SK-N-SH (cell line): ENCODE data around the gene FGF22. TPM values are rescaled to one million over a fixed set of nuclear protein-coding genes. Genes with fewer than 3 reads are reported as not detected.

Experiments
- CTCF ChIA-PET: fragments of 300-600, 350-600 bp; formaldehyde crosslinking; extraction: SDS; loops from one replicate; lab custom pipeline; 2021; lab: Yijun Ruan, JAX
- POLR2A ChIA-PET: fragments of 350-600 bp; sonication (Branson Sonifier 250); formaldehyde crosslinking; extraction: SDS; loops from one replicate; lab custom pipeline; 2020; ENCODE audit warnings: antibody characterized with exemption, inconsistent platforms; lab: Yijun Ruan, JAX
- DNase-seq: peaks from one replicate; pipeline ENCODE4 v3.0.0; 2012
- H2AFZ ChIP-seq: fragments of 200-600 bp; sonication (generic); 2 replicates; pipeline ENCODE4 v1.8.1; 2016; ENCODE audit warnings: antibody characterized with exemption, mild to moderate bottlenecking, low read depth
- H3F3A ChIP-seq: fragments of 200-600 bp; sonication (generic); replicated peaks from 2 replicates; pipeline ENCODE3; 2016; ENCODE audit warnings: antibody characterized with exemption, mild to moderate bottlenecking; ENCODE audit not compliant: insufficient read depth
- H3K27ac ChIP-seq, 2 experiments: fragments of 200-500 bp in 1 of 2; fragments of 200-600 bp in 1 of 2; sonication (Bioruptor generic) in 1 of 2; sonication (generic), shearing (Covaris generic) in 1 of 2; 2 replicates each; pipeline versions ENCODE4 v1.5.1 to v1.6.1; 2014 to 2016; ENCODE audit warnings: low read depth in 2 of 2, inconsistent platforms in 1 of 2, low read length in 1 of 2, mild to moderate bottlenecking in 1 of 2, mixed read lengths in 1 of 2
- H3K27me3 ChIP-seq: fragments of 200-600 bp; sonication (generic), shearing (Covaris generic); 2 replicates; pipeline ENCODE4 v1.6.1; 2016; ENCODE audit warnings: mixed run types; ENCODE audit not compliant: insufficient read depth
- H3K36me3 ChIP-seq, 2 experiments: fragments of 200-500 bp in 1 of 2; fragments of 200-600 bp in 1 of 2; sonication (Bioruptor generic) in 1 of 2; sonication (generic) in 1 of 2; replicated peaks in 1 of 2; 2 replicates each; pipeline versions ENCODE3 to v1.5.1; 2014 to 2016; ENCODE audit warnings: low read length in 1 of 2, mild to moderate bottlenecking in 1 of 2; ENCODE audit not compliant: insufficient read depth in 2 of 2, control insufficient read depth in 1 of 2
- H3K4me1 ChIP-seq, 2 experiments: fragments of 200-500 bp in 1 of 2; fragments of 200-600 bp in 1 of 2; sonication (Bioruptor generic) in 1 of 2; sonication (generic), shearing (Covaris generic) in 1 of 2; 2 replicates each; pipeline versions ENCODE4 v1.5.1 to v1.6.1; 2014 to 2016; ENCODE audit warnings: low read depth in 1 of 2, low read length in 1 of 2, mixed run types in 1 of 2; ENCODE audit not compliant: insufficient read depth in 2 of 2, control insufficient read depth in 1 of 2
- H3K4me2 ChIP-seq: fragments of 200-600 bp; sonication (generic), shearing (Covaris generic); 2 replicates; pipeline ENCODE4 v1.6.1; 2017; ENCODE audit warnings: mixed run types
- H3K4me3 ChIP-seq, 2 experiments: fragments of 200-500 bp in 1 of 2; fragments of 200-600 bp in 1 of 2; sonication (Bioruptor generic) in 1 of 2; sonication (generic), shearing (Covaris generic) in 1 of 2; 2 replicates each; pipeline versions ENCODE4 v1.5.1 to v1.8.1; 2014 to 2016; ENCODE audit warnings: low read depth in 2 of 2, inconsistent platforms in 1 of 2, low read length in 1 of 2, mild to moderate bottlenecking in 1 of 2, mixed read lengths in 1 of 2, moderate library complexity in 1 of 2
- H3K79me2 ChIP-seq: fragments of 200-600 bp; sonication (generic); 2 replicates; pipeline ENCODE4 v1.8.1; 2017; ENCODE audit warnings: mild to moderate bottlenecking; ENCODE audit not compliant: insufficient read depth
- H3K9ac ChIP-seq: fragments of 200-600 bp; sonication (generic); 2 replicates; pipeline ENCODE4 v1.6.1; 2017; ENCODE audit warnings: mixed run types
- H3K9me2 ChIP-seq: fragments of 200-600 bp; sonication (generic); 2 replicates; pipeline ENCODE4 v1.6.1; 2017; ENCODE audit warnings: mixed run types
- H3K9me3 ChIP-seq: fragments of 200-600 bp; sonication (generic); 2 replicates; pipeline ENCODE4 v1.6.1; 2017; ENCODE audit warnings: mixed run types, mild to moderate bottlenecking, moderate library complexity
- H4K20me1 ChIP-seq: fragments of 200-600 bp; sonication (generic); 2 replicates; pipeline ENCODE4 v1.6.1; 2017; ENCODE audit warnings: mild to moderate bottlenecking, mixed run types; ENCODE audit not compliant: insufficient read depth
- ELF1 ChIP-seq: IDR thresholded peaks from 2 replicates; pipeline ENCODE4 v1.4.0; 2012
- EP300 ChIP-seq, 2 experiments: IDR thresholded peaks; 2 replicates each; pipeline versions ENCODE4 v1.4.0 to v1.6.1; 2012; ENCODE audit warnings: borderline replicate concordance in 1 of 2, low read depth in 1 of 2, low read length in 1 of 2
- FOXJ3 ChIP-seq: sonication (generic); formaldehyde crosslinking; IDR thresholded peaks from 2 replicates; pipeline ENCODE4 v1.5.1; 2020; ENCODE audit warnings: mild to moderate bottlenecking, missing genetic modification reagents
- GABPA ChIP-seq: IDR thresholded peaks from 2 replicates; pipeline ENCODE4 v1.4.0; 2012; ENCODE audit warnings: low read depth, mild to moderate bottlenecking
- MXI1 ChIP-seq: IDR thresholded peaks from 2 replicates; pipeline ENCODE4 v1.6.1; 2012; ENCODE audit warnings: mild to moderate bottlenecking, low read depth, low read length, improper control_type of control experiment
- NFIC ChIP-seq: IDR thresholded peaks from 2 replicates; pipeline ENCODE4 v1.4.0; 2012; ENCODE audit warnings: borderline replicate concordance
- PBX3 ChIP-seq: IDR thresholded peaks from 2 replicates; pipeline ENCODE4; 2012
- POLR2AphosphoS5 ChIP-seq: IDR thresholded peaks from 2 replicates; pipeline ENCODE4 v1.6.1; 2012; ENCODE audit warnings: low read depth, low read length
- RCOR1 ChIP-seq: fragments of 150-350 bp; IDR thresholded peaks from 2 replicates; pipeline ENCODE4 v1.6.1; 2017; ENCODE audit warnings: antibody characterized with exemption, low read length
- SIN3A ChIP-seq: IDR thresholded peaks from 2 replicates; pipeline ENCODE4 v1.6.1; 2012; ENCODE audit warnings: low read depth, mild to moderate bottlenecking, low read length, moderate library complexity, borderline replicate concordance
- TEAD4 ChIP-seq: IDR thresholded peaks from 2 replicates; pipeline ENCODE4 v1.4.0; 2012; ENCODE audit warnings: mild to moderate bottlenecking, borderline replicate concordance; ENCODE audit not compliant: insufficient read depth
- USF2 ChIP-seq: fragments of 150-350 bp; IDR thresholded peaks from 2 replicates; pipeline ENCODE4 v1.6.1; 2017; ENCODE audit warnings: antibody characterized with exemption, low read length, low read depth, borderline replicate concordance
- YY1 ChIP-seq: IDR thresholded peaks from 2 replicates; pipeline ENCODE4 v1.4.0; 2012; ENCODE audit warnings: low read depth, mild to moderate bottlenecking
- WGBS: methylation state at CpG from one replicate; pipeline ENCODE4 v1.1.6; 2017; ENCODE audit warnings: low lambda C conversion rate; 5-methylcytosine and 5-hydroxymethylcytosine counted together
- polyA plus RNA-seq, 3 experiments: library from polyadenylated mRNA; depleted of rRNA; stranded (reverse); fragments of >200 nt; gene quantifications; 2 replicates each; pipeline ENCODE4 v1.2.3, GENCODE V29; 2012
- TF ChIP-seq, protein P1 (sequence below): IDR thresholded peaks from 2 replicates; pipeline ENCODE4 v1.4.0; 2012; ENCODE audit warnings: low read depth

FGF22 gene
- polyA plus RNA-seq, 1 of the 3 experiments (the other 2 are of a cell fraction): 0.62 TPM

DNA sequence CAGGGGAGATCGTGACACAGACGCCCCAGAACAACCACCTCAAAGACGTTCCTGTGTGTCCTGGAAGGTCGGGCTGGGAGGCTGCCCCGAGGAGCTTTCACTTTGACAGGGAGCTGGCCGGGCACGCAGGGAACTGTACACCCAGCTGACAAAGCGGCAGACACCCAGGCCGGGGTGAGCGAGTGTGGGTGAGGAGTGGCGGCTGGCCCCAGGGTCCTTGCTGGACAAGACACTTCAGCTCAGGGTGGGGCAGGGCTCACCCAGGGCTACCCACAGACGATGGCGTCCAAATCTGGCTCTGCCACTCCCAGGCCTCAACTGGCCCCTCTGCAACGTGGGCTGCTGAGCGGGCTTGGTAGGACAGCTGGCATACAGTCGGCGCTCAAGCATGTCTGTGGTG is 2.0 kb downstream of the FGF22 start:
- H3K79me2 ChIP-seq: no peaks in the 10 kb centered on the region
- no peaks in the 10 kb centered on the region for H3K27me3 ChIP-seq
- 87% methylated on average over 7 of the region's 17 CpGs for WGBS
- no peak overlapping the region for H3K27ac ChIP-seq
- H3K4me2 ChIP-seq: no peak overlapping the region
- H3K9me3 ChIP-seq: no peaks in the 10 kb centered on the region
- H4K20me1 ChIP-seq: no peaks in the 10 kb centered on the region
- peaks cover 0 to 22% of the 10 kb centered on the region in 2 experiments for H3K36me3 ChIP-seq
- DNase-seq: no peak
- H3K9me2 ChIP-seq: no peaks in the 10 kb centered on the region
- no peak overlapping the region for H3K9ac ChIP-seq
- H2AFZ ChIP-seq: no peak overlapping the region
- ChIA-PET CTCF (interaction anchor here (1.0 to 1.3 kb wide), 2 partner anchors 58 to 92 kb away, joined by 3 to 4 read pairs; no protein-coding TSS in a partner anchor), POLR2A (no interaction called here)
- peaks cover 0 to 8% of the 10 kb centered on the region in 2 experiments; a peak in 1 of 4 replicates for H3K4me1 ChIP-seq
- no peak overlapping the region for H3K4me3 ChIP-seq
- TF ChIP-seq YY1: no peak
- no peaks in the 10 kb centered on the region for H3F3A ChIP-seq

- WGBS: 94% methylated on average over 38 of the region's 70 CpGs
- ChIA-PET POLR2A (no interaction called here), CTCF (interaction anchor here (1.3 kb wide), 1 partner anchor 59 kb away, joined by 4 read pairs; no protein-coding TSS in a partner anchor)
- H3K9ac ChIP-seq: no peak overlapping the region
- no peak overlapping the region for H3K27ac ChIP-seq
- no peaks in the 10 kb centered on the region for H4K20me1 ChIP-seq
- H3K4me3 ChIP-seq: no peak overlapping the region
- no peak overlapping the region for H3K4me2 ChIP-seq
- H3K4me1 ChIP-seq: peaks cover 0 to 8% of the 10 kb centered on the region in 2 experiments; a peak in 1 of 4 replicates
- no peak for DNase-seq
- no peaks in the 10 kb centered on the region for H3K9me3 ChIP-seq
- no peaks in the 10 kb centered on the region for H3K79me2 ChIP-seq
- no peaks in the 10 kb centered on the region for H3K9me2 ChIP-seq
- no peak overlapping the region for H2AFZ ChIP-seq
- no peaks in the 10 kb centered on the region for H3F3A ChIP-seq
- H3K27me3 ChIP-seq: no peaks in the 10 kb centered on the region
- TF ChIP-seq EP300 (IDR thresholded peaks at IDR 0.05; ENCODE audit: borderline replicate concordance in 1 of 2, low read depth in 1 of 2, low read length in 1 of 2) (no peak), YY1 (no peak), NFIC (no peak), PBX3 (no peak), TEAD4 (no peak)
- peaks cover 0 to 34% of the 10 kb centered on the region in 2 experiments for H3K36me3 ChIP-seq
Observed at GRCh38 chr19:642767-643727, 3.4 kb downstream of the FGF22 start.

GRCh38 chr19:643736-644135 is 4.1 kb downstream of the FGF22 start:
- Histone ChIP-seq H3K4me1 (peaks cover 0 to 7% of the 10 kb centered on the region in 2 experiments; a peak in 1 of 4 replicates), H3K9me2 (no peaks in the 10 kb centered on the region), H3K36me3 (peaks cover 0 to 37% of the 10 kb centered on the region in 2 experiments), H3K4me2 (no peak overlapping the region), H3K9me3 (no peaks in the 10 kb centered on the region), H3F3A (no peaks in the 10 kb centered on the region)
- DNase-seq: no peak
- POLR2A ChIA-PET: no interaction called here
- TF ChIP-seq SIN3A (no peak), MXI1 (no peak), EP300 (IDR thresholded peaks at IDR 0.05; ENCODE audit: borderline replicate concordance in 1 of 2, low read depth in 1 of 2, low read length in 1 of 2) (no peak), FOXJ3 (CRISPR knock-in tag) (no peak), ELF1 (no peak), PBX3 (no peak), POLR2AphosphoS5 (no peak), USF2 (no peak), GABPA (no peak), NFIC (no peak), RCOR1 (no peak), TEAD4 (no peak)
- TF ChIP-seq, protein P1, sequence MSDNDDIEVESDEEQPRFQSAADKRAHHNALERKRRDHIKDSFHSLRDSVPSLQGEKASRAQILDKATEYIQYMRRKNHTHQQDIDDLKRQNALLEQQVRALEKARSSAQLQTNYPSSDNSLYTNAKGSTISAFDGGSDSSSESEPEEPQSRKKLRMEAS: no peak
- TF ChIP-seq, all 33 proteins: peak for 0
- CTCF ChIA-PET: no interaction called here
- H3K79me2 ChIP-seq: no peaks in the 10 kb centered on the region
- H3K9ac ChIP-seq: no peak overlapping the region
- H4K20me1 ChIP-seq: no peaks in the 10 kb centered on the region
- H3K27ac ChIP-seq: no peak overlapping the region
- 88% methylated on average over 18 of the region's 24 CpGs for WGBS
- H3K4me3 ChIP-seq: no peak overlapping the region
- no peak overlapping the region for H2AFZ ChIP-seq
- H3K27me3 ChIP-seq: no peaks in the 10 kb centered on the region
